KBM-7 (cell line): ENCODE results near the gene OR1J1.

Experiments used
- DNase-seq: peaks from one replicate; pipeline ENCODE4 v3.0.0-alpha.2; 2015
- in situ Hi-C: fragments of 300-500 bp; cut with MboI; formaldehyde crosslinking; loops from 2 replicates; pipeline ENCODE4 v1.14.3; 2020; ENCODE audit warnings: low sequenced_read_pairs, low pct_unique_long_range_greater_than_20kb, mixed read lengths

Gene OR1J1

GRCh38 chr9:122456123-122456522 is 21.6 kb downstream of the OR1J1 start:
- in situ Hi-C loops = loop anchor here (25.0 kb wide), 1 partner anchor 344 kb away; no protein-coding TSS in a partner anchor

GRCh38 chr9:122453677-122454135 is 24.0 kb downstream of the OR1J1 start:
- no peak for DNase-seq
- in situ Hi-C loops = loop anchor here (25.0 kb wide), 1 partner anchor 341 kb away; no protein-coding TSS in a partner anchor

More at GRCh38 chr9:122456123-122456522, 21.6 kb downstream of the OR1J1 start:
- no peak for DNase-seq

DNA sequence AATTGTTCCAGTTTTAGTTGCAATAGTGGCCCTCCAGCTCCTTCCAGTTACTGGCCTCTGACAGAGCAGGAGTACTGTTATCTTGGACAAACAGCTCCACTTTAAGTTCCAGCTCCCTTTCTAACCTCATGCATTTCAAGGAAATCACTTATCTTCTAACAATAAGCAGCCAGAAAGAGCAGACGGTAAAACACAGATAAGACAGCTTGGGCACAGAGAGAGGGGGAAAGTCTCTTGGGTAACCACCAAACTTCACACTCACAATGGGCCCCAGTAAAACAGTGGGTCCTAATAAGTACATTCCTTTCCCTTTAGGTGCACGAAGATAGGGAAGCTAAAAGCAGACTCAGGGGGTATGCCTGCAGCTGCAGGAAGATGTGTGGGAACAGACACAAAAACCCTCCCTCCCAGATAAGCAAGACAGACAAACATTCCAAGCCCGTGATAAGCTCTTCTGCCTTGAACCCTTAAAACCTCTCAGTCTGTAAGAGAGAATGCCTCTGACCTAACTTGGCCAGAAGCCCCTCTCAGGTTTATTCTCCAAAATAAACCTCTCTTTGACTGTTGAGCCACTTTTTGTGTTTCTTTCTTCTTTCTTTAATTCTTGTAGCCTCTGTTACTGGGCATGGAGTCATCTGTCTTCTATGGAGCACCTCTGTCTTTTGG is 30.8 kb downstream of the OR1J1 start:
- peak; percentile 49 for DNase-seq
- in situ Hi-C loops = no loop called here

GRCh38 chr9:122445155-122445749 is 32.5 kb downstream of the OR1J1 start:
- DNase-seq = no peak
- in situ Hi-C loops = no loop called here

DNA sequence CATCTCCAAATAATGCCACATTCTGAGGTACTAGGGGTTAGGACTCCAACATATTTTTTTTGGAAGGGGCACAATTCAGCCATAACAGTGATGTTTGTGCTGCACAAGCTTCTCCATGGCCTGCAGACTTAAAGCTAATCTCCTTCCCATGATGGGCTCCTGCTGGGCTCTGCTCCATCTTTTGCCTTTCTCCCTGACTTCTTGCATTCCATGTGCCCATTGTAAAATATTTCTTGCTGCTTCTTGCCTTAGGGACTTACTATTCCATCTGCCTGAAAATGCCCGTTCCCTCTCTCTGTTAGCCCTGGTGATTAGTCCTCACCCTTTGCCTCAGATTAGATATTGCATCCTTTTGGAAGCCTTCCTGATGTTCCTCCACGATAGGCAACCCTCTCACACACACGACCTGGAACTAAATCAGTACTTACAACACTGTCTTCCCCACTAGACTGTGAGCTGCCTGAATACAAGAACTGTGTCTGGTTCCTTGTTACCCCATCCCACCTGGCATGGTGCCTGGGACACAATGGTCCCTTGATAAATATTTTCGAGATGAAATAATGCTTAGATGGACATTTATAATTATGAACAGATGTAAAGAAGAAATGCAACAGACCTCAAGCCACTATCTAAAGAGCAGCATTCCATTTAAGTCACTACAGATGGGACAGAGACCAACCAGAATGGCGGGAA is 33.5 kb downstream of the OR1J1 start:
- in situ Hi-C loops = no loop called here

DNA sequence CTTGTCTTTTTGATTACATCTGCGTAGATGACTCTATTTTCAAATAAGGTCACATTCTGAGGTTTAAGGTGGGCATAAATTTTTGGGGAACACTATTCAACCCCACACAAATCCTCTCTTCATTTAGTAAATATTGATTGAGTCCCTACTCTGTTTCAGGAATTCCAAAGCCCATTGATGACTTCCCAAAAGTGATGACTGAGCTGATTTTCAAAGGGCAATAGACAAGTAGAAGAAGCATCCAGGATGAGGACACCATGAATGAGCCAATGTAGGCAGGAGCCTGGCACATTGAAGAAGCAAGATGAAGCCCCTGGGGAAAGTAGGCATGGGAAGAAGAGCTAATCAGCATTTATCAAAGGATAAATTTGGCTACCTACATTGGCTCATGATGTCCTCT is 35.2 kb downstream of the OR1J1 start:
- no peak for DNase-seq
- in situ Hi-C loops = no loop called here

More for the DNA sequence above, 33.5 kb downstream of the OR1J1 start:
- no peak for DNase-seq
